Non-pigmented ciliary epithelial cell (primary cell): Measurements from ENCODE around the gene DCUN1D2.

Experiments used
- DNase-seq: peaks from one replicate; pipeline ENCODE4 v3.0.0-alpha.2; 2010; ENCODE audit warnings: low read depth

The DCUN1D2 gene

GRCh38 chr13:113519556-113519955 lies 29.0 kb upstream of the DCUN1D2 start:
- no peak for DNase-seq

GRCh38 chr13:113518076-113518803 lies 27.7 kb upstream of the DCUN1D2 start:
- no peak for DNase-seq

DNA sequence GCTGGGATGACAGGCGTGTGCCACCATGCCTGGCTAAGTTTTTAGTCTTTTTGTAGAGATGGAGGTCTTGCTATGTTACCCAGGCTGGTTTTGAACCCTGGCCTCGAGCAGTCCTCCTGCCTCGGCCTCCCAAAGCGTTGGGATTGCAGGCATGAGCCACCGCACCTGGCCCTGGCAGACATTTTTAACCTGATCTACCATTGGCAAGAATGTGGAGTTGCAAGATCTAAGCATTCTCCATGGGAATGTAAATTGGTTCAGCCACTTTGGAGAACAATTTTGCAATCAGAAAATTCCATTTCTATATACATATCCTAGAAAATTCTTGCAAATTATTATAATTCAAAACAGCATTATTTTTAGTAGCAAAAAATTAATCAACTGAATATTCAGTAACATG lies 24.3 kb upstream of the DCUN1D2 start:
- DNase-seq = no peak

DNA sequence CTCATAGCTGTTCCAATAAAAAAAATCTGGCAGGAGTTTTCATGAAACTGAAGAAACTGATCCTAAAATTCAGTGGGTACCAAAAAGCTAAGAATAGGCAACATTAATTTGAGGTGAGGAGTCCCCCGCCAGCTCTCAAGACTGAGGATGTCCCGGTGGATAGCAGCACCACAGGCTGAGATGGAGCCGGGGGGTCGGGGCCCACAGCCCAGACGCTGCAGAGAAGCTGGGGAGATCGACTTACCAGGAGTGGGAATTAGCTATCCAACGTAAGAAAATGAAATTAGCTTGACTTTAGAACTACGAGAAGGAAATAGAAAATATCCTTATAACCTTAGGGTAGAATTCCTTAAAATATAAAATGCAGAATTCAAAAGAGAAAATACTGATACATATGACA lies 23.2 kb upstream of the DCUN1D2 start:
- no peak for DNase-seq

DNA sequence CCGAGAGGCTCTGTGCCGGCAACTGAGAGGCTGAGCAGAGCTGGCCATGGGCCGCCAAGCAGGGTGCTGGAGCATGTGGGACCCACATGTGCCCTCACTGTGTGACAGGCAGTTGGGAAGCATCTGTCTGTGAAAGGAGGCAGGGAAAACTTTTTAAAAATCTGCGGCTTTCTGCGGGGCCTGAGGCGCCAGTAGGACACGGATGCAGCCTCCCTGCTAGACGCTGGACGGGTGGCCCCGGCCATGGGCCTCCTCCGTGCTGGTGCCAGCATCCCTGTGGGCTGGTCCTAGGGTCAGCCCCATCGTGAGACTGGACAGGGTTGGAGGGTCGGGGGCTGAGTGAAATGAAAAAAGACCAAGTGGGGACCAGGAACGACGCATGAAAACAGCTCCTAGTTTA lies 20.9 kb upstream of the DCUN1D2 start:
- DNase-seq = no peak

- DNase-seq = no peak
Observed at GRCh38 chr13:113510871-113511270, 20.4 kb upstream of the DCUN1D2 start.

DNA sequence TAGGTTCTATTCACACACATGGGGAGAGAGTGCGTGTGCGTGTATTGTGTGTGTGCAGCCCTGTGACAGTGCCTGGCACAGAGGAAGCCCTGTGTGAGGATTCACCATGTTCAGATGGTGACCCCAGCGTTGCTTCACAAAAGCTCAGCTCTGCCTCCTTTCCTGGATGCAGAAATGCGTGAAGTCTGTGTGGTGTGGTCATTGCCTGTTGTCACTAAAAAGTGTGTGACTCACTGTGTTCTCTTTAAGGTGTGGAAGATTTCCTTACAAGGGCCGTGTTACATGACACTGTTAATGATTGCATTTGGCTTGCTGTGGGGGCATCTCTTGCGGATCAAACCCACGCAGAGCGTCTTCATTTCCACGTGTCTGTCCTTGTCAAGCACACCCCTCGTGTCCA lies 19.5 kb upstream of the DCUN1D2 start:
- DNase-seq = no peak

GRCh38 chr13:113508521-113509254 lies 18.2 kb upstream of the DCUN1D2 start:
- no peak for DNase-seq

GRCh38 chr13:113507505-113508345 lies 17.2 kb upstream of the DCUN1D2 start:
- DNase-seq = no peak

- no peak for DNase-seq
Observed at GRCh38 chr13:113506871-113507388, 16.4 kb upstream of the DCUN1D2 start.

- DNase-seq = no peak
Observed at GRCh38 chr13:113506025-113506685, 15.6 kb upstream of the DCUN1D2 start.

DNA sequence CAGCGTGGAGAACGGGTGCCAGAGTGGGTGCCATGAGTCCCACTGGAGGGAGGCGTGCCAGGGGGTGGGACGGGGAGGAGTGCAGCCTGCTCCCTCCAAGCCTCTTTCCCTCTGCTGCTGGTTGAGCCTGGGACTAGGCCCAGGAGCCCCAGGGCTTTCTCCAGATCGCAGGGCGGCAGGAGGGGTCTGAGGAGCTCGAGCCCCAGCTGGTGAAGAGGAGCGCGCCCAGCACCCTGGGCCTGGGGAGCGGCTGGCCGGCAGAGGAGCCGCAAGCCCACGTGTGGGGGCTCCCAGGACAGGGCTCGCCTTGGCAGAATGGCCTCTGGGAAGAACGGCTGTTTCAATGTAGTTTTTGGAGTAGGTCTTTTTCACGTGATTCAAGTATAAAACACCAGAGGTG lies 12.2 kb upstream of the DCUN1D2 start:
- DNase-seq = no peak

DNA sequence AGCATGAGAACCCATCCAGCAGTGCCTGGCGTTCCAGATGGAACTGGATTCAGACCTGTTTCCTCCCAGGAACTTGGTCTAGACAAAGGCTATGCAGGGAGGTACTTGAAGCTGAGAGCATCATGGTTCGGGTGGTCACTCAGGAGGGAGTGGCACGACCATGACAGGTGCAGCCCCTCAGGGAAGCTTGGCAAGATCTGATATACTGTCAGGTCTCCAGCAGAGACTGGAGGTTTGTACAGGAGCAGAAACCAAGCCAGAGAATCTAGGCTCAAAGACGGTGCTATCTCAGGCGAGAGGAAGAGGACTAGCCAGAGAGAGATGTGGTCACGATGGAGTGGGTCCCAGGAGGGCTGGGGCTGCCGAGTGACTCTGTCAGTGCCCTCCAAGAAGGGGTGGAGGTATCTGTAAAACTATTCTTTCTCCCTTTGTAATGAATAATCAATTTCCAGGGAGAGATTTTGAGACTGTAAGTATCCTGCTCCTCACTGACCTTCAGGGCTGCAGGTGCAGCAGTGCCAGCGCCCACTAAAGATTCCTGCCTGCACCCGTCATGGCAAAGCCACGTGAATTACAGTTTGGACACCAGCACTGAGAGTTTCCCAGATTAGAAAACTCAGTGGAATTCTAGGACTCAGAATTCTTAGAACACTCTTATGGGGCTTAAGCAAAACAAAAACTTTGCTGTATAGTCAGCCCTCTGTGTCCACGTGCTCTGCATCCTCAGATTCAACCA lies 10.2 kb upstream of the DCUN1D2 start:
- no peak for DNase-seq

DNA sequence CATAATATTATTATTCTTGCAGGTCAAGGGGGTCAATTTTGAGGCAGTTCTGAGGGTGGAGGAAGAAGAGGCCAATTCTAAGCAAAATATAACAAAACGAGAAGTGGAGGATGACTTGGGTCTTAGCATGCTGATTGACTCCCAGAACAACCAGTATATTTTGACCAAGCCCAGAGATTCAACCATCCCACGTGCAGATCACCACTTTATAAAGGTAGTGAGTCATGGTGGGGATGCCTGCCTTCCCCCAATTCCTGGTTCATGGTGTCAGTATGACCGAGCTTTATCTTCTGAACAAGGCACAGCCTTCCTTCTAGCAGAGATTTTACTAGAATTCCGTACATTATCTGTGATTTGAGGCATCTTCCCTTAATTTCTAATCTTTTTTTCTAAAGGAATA lies 9.4 kb upstream of the DCUN1D2 start:
- no peak for DNase-seq

DNA sequence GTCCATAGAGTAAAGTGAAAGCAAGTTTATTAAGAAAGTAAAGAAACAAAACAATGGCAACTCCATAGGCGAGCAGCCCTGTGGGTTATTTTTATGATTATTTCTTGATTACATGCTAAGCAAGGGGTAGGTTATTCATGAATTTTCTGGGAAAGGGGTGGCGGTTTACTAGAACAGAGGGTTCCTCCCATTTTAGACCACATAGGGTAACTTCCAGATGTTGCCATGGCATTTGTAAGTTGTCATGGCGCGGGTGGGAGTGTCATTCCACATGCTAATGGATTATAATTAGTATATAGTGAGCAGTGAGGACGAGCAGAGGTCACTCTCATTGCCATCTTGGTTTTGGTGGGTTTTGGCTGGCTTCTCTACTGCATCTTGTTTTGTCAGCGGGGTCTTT lies 8.4 kb upstream of the DCUN1D2 start:
- no peak for DNase-seq

DNA sequence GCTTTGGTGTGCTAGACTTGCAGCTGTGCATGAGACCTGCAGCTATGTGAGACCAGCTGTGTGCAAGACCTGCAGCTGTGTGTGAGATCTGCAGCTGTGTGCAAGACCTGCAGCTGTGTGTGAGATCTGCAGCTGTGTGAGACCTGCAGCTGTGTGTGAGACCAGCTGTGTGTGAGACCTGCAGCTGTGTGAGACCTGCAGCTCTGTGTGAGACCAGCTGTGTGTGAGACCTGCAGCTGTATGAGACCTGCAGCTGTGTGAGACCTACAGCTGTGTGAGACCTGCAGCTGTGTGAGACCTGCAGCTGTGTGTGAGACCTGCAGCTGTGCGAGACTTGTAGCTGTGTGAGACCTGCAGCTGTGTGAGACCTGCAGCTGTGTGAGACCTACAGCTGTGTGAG lies 6.7 kb upstream of the DCUN1D2 start:
- no peak for DNase-seq

GRCh38 chr13:113495494-113496210 lies 5.1 kb upstream of the DCUN1D2 start:
- no peak for DNase-seq

DNA sequence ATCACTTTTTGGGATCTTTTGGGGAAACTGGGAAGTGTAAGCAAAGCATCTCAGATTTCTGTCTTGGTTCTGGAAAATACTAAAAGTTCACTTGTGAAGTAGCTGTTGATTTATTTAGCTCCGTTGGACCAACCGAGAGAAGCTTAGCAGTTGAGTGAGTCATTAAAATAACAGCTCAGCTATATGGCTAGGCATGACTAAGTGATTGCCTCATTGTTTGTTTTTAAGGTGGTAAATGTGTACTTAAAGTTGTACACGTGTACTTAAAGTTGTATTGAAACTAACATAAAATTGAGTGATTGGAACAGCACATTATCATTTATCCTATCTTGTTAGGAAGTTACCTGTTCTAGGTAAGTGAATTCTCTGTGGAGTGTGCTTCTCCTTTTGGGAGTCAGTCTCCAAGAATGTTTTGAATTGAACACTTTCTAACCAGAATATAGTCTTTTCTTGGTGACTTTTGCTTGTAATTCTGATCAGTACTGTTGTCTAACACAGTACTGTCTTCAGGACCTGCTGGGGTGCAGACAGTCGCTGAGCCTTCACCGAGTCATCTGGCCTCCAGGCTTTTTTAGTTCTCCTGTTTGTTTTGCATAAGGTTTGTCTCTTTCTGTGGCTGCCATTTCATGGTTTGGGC lies 2.9 kb upstream of the DCUN1D2 start:
- peak; percentile 94 for DNase-seq

GRCh38 chr13:113491982-113492381 lies 1.5 kb upstream of the DCUN1D2 start:
- DNase-seq = no peak

- no peak for DNase-seq
Observed at GRCh38 chr13:113491418-113491883, 940 bp upstream of the DCUN1D2 start.
